AG04450 (cell line): ENCODE results near the gene CADM2. TPM values are rescaled to one million over a fixed set of nuclear protein-coding genes. Genes with fewer than 3 reads are reported as not detected.

ENCODE experiments used
- CTCF ChIA-PET: fragments of 300-600, 350-600 bp; formaldehyde crosslinking; extraction: SDS; loops from one replicate; lab custom pipeline; 2022; ENCODE audit warnings: antibody characterized with exemption, inconsistent platforms; lab: Charles Lee
- POLR2A ChIA-PET: fragments of 350-600 bp; formaldehyde crosslinking; extraction: SDS; loops from one replicate; lab custom pipeline; 2021; ENCODE audit warnings: antibody characterized with exemption, inconsistent platforms; lab: Yijun Ruan, JAX
- DNase-seq: peaks from one replicate; pipeline ENCODE4 v3.0.0-alpha.2; 2011; ENCODE audit warnings: low read depth, low spot score
- H3K27ac ChIP-seq: one replicate; pipeline ENCODE4 v1.5.1; 2012; ENCODE audit warnings: low read depth, low read length, control low read depth
- H3K27me3 ChIP-seq: one replicate; pipeline ENCODE4 v1.6.0; 2012; ENCODE audit warnings: low read length; ENCODE audit not compliant: control insufficient read depth, insufficient read depth
- H3K4me3 ChIP-seq: 2 replicates; pipeline ENCODE4 v1.5.1; 2011; ENCODE audit warnings: mild to moderate bottlenecking, low read depth, low read length, control low read depth
- H3K9me3 ChIP-seq: 2 replicates; pipeline ENCODE4 v1.5.1; 2012; ENCODE audit warnings: low read length; ENCODE audit not compliant: control insufficient read depth, insufficient read depth
- CTCF ChIP-seq: IDR thresholded peaks from 2 replicates; pipeline ENCODE4 v1.5.1; 2011; ENCODE audit warnings: low read depth, low read length, control low read depth, inconsistent platforms
- polyA plus RNA-seq: library from polyadenylated mRNA; depleted of rRNA; stranded (reverse); fragments of >200 nt; gene quantifications from 2 replicates; pipeline ENCODE4 v1.2.3, GENCODE V29; 2011

CADM2 gene
- polyA plus RNA-seq, 1 experiment: not detected

- CTCF ChIA-PET: no interaction called here
- Histone ChIP-seq H3K27ac (no peak overlapping the region), H3K27me3 (no peaks in the 10 kb centered on the region), H3K4me3 (no peak overlapping the region), H3K9me3 (no peaks in the 10 kb centered on the region)
- POLR2A ChIA-PET: no interaction called here
- no peak for DNase-seq
- TF ChIP-seq CTCF: no peak
Observed at GRCh38 chr3:85384372-85384771, 425.6 kb downstream of the CADM2 start.

- DNase-seq: no peak
- H3K27me3 ChIP-seq: no peaks in the 10 kb centered on the region
- CTCF ChIA-PET: no interaction called here
- H3K4me3 ChIP-seq: no peak overlapping the region
- H3K27ac ChIP-seq: no peak overlapping the region
- no peak for TF ChIP-seq CTCF
- POLR2A ChIA-PET: no interaction called here
- H3K9me3 ChIP-seq: no peaks in the 10 kb centered on the region
Observed at GRCh38 chr3:85387913-85388505, 429.2 kb downstream of the CADM2 start.

GRCh38 chr3:85394424-85394823, 435.6 kb downstream of the CADM2 start:
- POLR2A ChIA-PET: no interaction called here
- H3K4me3 ChIP-seq: no peak overlapping the region
- H3K27me3 ChIP-seq: no peaks in the 10 kb centered on the region
- no peak for TF ChIP-seq CTCF
- DNase-seq: no peak
- H3K9me3 ChIP-seq: 0 out of 2 replicates have a peak, but pooled peaks cover 3% of the 10 kb centered on the region
- CTCF ChIA-PET: no interaction called here
- H3K27ac ChIP-seq: no peak overlapping the region

GRCh38 chr3:85397434-85397833, 438.6 kb downstream of the CADM2 start:
- ChIA-PET CTCF (no interaction called here), POLR2A (no interaction called here)
- TF ChIP-seq CTCF: no peak

GRCh38 chr3:85426121-85426520, 467.3 kb downstream of the CADM2 start:
- ChIA-PET POLR2A (no interaction called here), CTCF (no interaction called here)
- H3K27me3 ChIP-seq: no peaks in the 10 kb centered on the region
- no peak for TF ChIP-seq CTCF
- H3K27ac ChIP-seq: no peak overlapping the region
- H3K9me3 ChIP-seq: no peaks in the 10 kb centered on the region; the same call in 1 of the 2 replicates
- H3K4me3 ChIP-seq: no peak overlapping the region
- no peak for DNase-seq

More at GRCh38 chr3:85397434-85397833, 438.6 kb downstream of the CADM2 start:
- DNase-seq: no peak
- Histone ChIP-seq H3K27me3 (no peaks in the 10 kb centered on the region), H3K27ac (no peak overlapping the region), H3K9me3 (peaks cover 3% of the 10 kb centered on the region; the same call in 1 of the 2 replicates), H3K4me3 (no peak overlapping the region)
